ENCODE measurements around the gene CFAP70. TPM values are rescaled to one million over a fixed set of nuclear protein-coding genes. Genes with fewer than 3 reads are reported as not detected.

CFAP70 gene
- polyA plus RNA-seq, 12 donors, result 0.64 to 3.5 (median 1.7) TPM; not detected in 2

GRCh38 chr10:73217628-73218027 lies 141.0 kb downstream of the CFAP70 start:
- DNase-seq, result no peak

- DNase-seq, result no peak
These were observed 142.9 kb downstream of the CFAP70 start for GRCh38 chr10:73215749-73216148.

- no peak for DNase-seq
These were observed 147.4 kb downstream of the CFAP70 start for GRCh38 chr10:73211106-73211811.

- no peak for DNase-seq
These were observed 148.1 kb downstream of the CFAP70 start for GRCh38 chr10:73210395-73211105.

- no peak for DNase-seq
These were observed 149.0 kb downstream of the CFAP70 start for GRCh38 chr10:73209705-73210104.

GRCh38 chr10:73207883-73208282 lies 150.8 kb downstream of the CFAP70 start:
- no peak for DNase-seq

GRCh38 chr10:73206385-73206784 lies 152.3 kb downstream of the CFAP70 start:
- no peak for DNase-seq

GRCh38 chr10:73205890-73206289 lies 152.8 kb downstream of the CFAP70 start:
- no peak for DNase-seq

GRCh38 chr10:73205081-73205480 lies 153.6 kb downstream of the CFAP70 start:
- DNase-seq, result no peak

Other genes with a start within 250 kb of the CFAP70 start
- gene NUDT13, start 248.4 kb downstream of the CFAP70 start, polyA plus RNA-seq (ENCODE audit: insufficient read length in 12 of 12), result 1 to 10 TPM in 10 of 12 donors, not detected in 2; 2.7 to 5.3 (median 3.5) TPM
- gene ECD, start 190.9 kb downstream of the CFAP70 start, polyA plus RNA-seq (ENCODE audit: insufficient read length in 12 of 12), result 10 to 100 TPM in 11 of 12 donors, not detected in 1; 21.4 to 31.1 (median 25.3) TPM
- 10 to 100 TPM in 11 of 12 donors, not detected in 1; 19.7 to 41.7 (median 24.5) TPM for gene FAM149B1, start 190.7 kb downstream of the CFAP70 start, polyA plus RNA-seq (ENCODE audit: insufficient read length in 12 of 12)
- gene DNAJC9, start 111.6 kb downstream of the CFAP70 start, polyA plus RNA-seq (ENCODE audit: insufficient read length in 12 of 12), result 10 to 100 TPM in 11 of 12 donors, not detected in 1; 15.6 to 25.5 (median 21.3) TPM
- 100 to 1,000 TPM in 1 of 12 donors, 10 to 100 TPM in 10, not detected in 1; 51.1 to 160 (median 67.6) TPM for gene MRPS16, start 106.2 kb downstream of the CFAP70 start, polyA plus RNA-seq (ENCODE audit: insufficient read length in 12 of 12)
- gene ANXA7, start 55.2 kb upstream of the CFAP70 start, polyA plus RNA-seq (ENCODE audit: insufficient read length in 12 of 12), result 10 to 100 TPM in 11 of 12 donors, not detected in 1; 51.8 to 67.2 (median 60.4) TPM
- 10 to 100 TPM in 11 of 12 donors, not detected in 1; 15.6 to 82.3 (median 43.2) TPM for gene MSS51, start 74.7 kb upstream of the CFAP70 start, polyA plus RNA-seq (ENCODE audit: insufficient read length in 12 of 12)
- 100 to 1,000 TPM in 10 of 12 donors, 10 to 100 TPM in 1, not detected in 1; 96.0 to 220 (median 181) TPM for gene PPP3CB, start 137.2 kb upstream of the CFAP70 start, polyA plus RNA-seq (ENCODE audit: insufficient read length in 12 of 12)
- gene USP54, start 232.5 kb upstream of the CFAP70 start, polyA plus RNA-seq (ENCODE audit: insufficient read length in 12 of 12), result 10 to 100 TPM in 11 of 12 donors, not detected in 1; 13.3 to 33.5 (median 18.9) TPM